Sigmoid colon (tissue), 7 donors: ENCODE data around the gene SNIP1. TPM values are rescaled to one million over a fixed set of nuclear protein-coding genes. Genes with fewer than 3 reads are reported as not detected.
A peak's percentile ranks its signal among the peaks of the same experiment; 100 is the strongest.

Experiments used
- DNase-seq: peaks from one replicate; pipeline ENCODE4 v3.0.0-alpha.2; 2019
- H3K27ac ChIP-seq, 4 donors: fragments of 200-600 bp; sonication (generic); one replicate each; pipeline ENCODE4 v1.5.1; 2016 to 2019; ENCODE audit warnings: mild to moderate bottlenecking in 1 of 4
- H3K27me3 ChIP-seq, 3 donors: fragments of 200-600 bp; sonication (generic); one replicate each; pipeline ENCODE4 v1.5.1; 2019; ENCODE audit warnings: mild to moderate bottlenecking in 1 of 3
- H3K36me3 ChIP-seq, 4 donors: fragments of 200-600 bp; sonication (generic); one replicate each; pipeline ENCODE4 v1.5.1; 2016 to 2019
- H3K4me1 ChIP-seq, 4 donors: fragments of 200-600 bp; sonication (generic); one replicate each; pipeline ENCODE4 v1.5.1; 2017 to 2019
- H3K4me3 ChIP-seq, 4 donors: fragments of 200-600 bp; sonication (generic); one replicate each; pipeline ENCODE4 v1.5.1; 2017 to 2019; ENCODE audit warnings: mild to moderate bottlenecking in 2 of 4, moderate library complexity in 1 of 4
- H3K9me3 ChIP-seq, 4 donors: fragments of 200-600 bp in 3 of 4; sonication (generic) in 3 of 4; one replicate each; pipeline versions ENCODE4 v1.5.1 to v1.6.1; 2013 to 2019
- EP300 ChIP-seq, 4 donors: sonication (generic); formaldehyde crosslinking; IDR thresholded peaks; one replicate each; pipeline ENCODE4 v1.6.1; 2017; ENCODE audit warnings: antibody characterized with exemption in 4 of 4
- POLR2A ChIP-seq, 2 donors: fragments of 450-650 bp; IDR thresholded peaks; one replicate each; pipeline ENCODE4 v1.6.1; 2016; ENCODE audit warnings: antibody characterized with exemption in 2 of 2, mild to moderate bottlenecking in 2 of 2, moderate library complexity in 2 of 2
- POLR2AphosphoS5 ChIP-seq, 4 donors: sonication (generic); formaldehyde crosslinking; IDR thresholded peaks; one replicate each; pipeline ENCODE4 v1.6.1; 2017; ENCODE audit warnings: antibody characterized with exemption in 4 of 4
- WGBS, 2 donors: extraction: QIAGEN DNeasy Blood & Tissue Kit; methylation state at CpG; one replicate each; pipeline ENCODE4 v1.1.7; 2013; 5-methylcytosine and 5-hydroxymethylcytosine counted together
- intact Hi-C: fragments of 100-400 bp; cut with DNase I; formaldehyde crosslinking; loops from one replicate; pipeline ENCODE4 v1.15.1; 2023
- polyA plus RNA-seq, 3 donors: library from polyadenylated mRNA; stranded (reverse); fragments of 200-250 nt; gene quantifications; one replicate each; pipeline ENCODE4 v1.2.3, GENCODE V29; 2013
- total RNA-seq, 4 donors: library from RNA; depleted of rRNA; stranded (reverse); fragments of >200 nt; gene quantifications; one replicate each; pipeline ENCODE4 v1.1.0, GENCODE V29; 2016
- TF ChIP-seq, protein P1 (sequence below), 4 experiments: fragments of 450-650 bp in 3 of 4; fragments of 200-600 bp in 1 of 4; IDR thresholded peaks; one replicate each; pipeline ENCODE4 v1.5.1; 2016 to 2019; ENCODE audit warnings: antibody characterized with exemption in 4 of 4, mild to moderate bottlenecking in 3 of 4, moderate library complexity in 2 of 4
- donor health status: healthy with polysubstance abuse.
- donor health status: Bipolar disorder and iron deficiency.
- donor health status: healthy.

The SNIP1 gene, protein sequence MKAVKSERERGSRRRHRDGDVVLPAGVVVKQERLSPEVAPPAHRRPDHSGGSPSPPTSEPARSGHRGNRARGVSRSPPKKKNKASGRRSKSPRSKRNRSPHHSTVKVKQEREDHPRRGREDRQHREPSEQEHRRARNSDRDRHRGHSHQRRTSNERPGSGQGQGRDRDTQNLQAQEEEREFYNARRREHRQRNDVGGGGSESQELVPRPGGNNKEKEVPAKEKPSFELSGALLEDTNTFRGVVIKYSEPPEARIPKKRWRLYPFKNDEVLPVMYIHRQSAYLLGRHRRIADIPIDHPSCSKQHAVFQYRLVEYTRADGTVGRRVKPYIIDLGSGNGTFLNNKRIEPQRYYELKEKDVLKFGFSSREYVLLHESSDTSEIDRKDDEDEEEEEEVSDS
- total RNA-seq (10 to 100 TPM in 3 of 4 donors, 1 to 10 TPM in 1; 7.2 to 20.4 (median 12.8) TPM), polyA plus RNA-seq (1 to 10 TPM; 3.6 to 6.4 (median 6.2) TPM)

DNA sequence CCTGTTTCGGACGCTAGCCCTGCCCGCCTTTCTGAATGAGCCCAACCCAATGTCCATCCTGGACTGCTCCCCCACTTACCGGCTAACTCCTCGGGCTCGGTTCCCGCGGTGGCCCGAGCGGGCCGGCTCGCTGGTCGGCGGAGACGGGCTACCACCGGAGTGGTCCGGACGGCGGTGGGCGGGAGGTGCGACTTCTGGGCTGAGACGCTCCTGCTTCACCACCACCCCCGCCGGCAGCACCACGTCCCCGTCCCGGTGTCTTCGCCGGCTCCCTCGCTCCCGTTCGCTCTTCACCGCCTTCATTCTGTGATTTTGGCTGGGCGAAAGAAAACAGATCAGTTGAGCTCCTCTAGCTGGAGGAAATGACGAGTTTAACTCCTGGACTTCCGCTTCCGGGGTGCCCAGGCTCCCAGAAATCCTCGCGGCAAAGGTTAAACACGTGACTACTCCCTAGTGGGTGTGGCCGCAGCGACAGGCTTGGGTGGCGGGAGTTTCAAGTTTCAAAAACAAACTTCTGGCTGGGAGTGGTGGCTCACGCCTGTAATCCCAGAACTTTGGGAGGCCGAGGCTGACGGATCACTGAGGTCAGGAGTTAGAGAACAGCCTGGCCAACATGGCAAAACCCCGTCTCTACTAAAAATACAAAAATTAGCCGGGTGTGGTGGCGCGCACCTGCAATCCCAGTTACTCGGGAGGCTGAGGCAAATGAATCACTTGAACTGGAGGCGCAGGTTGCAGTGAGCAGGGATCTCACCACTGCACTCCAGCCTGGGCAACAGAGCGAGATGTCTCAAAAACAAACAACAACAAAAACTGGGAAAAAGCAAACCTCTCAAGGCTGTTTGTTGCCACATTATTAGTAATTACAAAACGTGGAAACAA, at the start of gene SNIP1:
SNIP1 (minus strand) TSS at position 367 of the 882 bp plus-strand sequence; CDS start at position 303, 64 bp downstream.
- Histone ChIP-seq H3K36me3 (peaks cover 0 to 28% (median 3%) of the 10 kb centered on the region in 4 donors), H3K4me1 (peaks cover 0 to 57% (median 31%) of the 10 kb centered on the region in 4 donors), H3K9me3 (no peaks in the 10 kb centered on the region), H3K4me3 (peak within 1 kb of the TSS; percentile 85 to 96 (median 93)), H3K27ac (peak within 1 kb of the TSS; percentile 86 to 92 (median 90)), H3K27me3 (no peaks in the 10 kb centered on the region)
- WGBS, 2 donors = 12 to 14% methylated on average over 54 of the region's 54 CpGs
- intact Hi-C loops = loop anchor here (2.0 to 5.0 kb wide), 3 partner anchors 41 to 138 kb away; partner anchors contain the start of genes CDCA8, GNL2 and MEAF6
- DNase-seq = peak; percentile 97
- peak in 1 of 4 donors; percentile 42 for TF ChIP-seq EP300 (IDR thresholded peaks at IDR 0.05)
- peak; percentile 64 to 75 for TF ChIP-seq POLR2A (IDR thresholded peaks at IDR 0.05)
- peak; percentile 89 to 96 (median 94) for TF ChIP-seq POLR2AphosphoS5 (IDR thresholded peaks at IDR 0.05)
- TF ChIP-seq, protein P1, sequence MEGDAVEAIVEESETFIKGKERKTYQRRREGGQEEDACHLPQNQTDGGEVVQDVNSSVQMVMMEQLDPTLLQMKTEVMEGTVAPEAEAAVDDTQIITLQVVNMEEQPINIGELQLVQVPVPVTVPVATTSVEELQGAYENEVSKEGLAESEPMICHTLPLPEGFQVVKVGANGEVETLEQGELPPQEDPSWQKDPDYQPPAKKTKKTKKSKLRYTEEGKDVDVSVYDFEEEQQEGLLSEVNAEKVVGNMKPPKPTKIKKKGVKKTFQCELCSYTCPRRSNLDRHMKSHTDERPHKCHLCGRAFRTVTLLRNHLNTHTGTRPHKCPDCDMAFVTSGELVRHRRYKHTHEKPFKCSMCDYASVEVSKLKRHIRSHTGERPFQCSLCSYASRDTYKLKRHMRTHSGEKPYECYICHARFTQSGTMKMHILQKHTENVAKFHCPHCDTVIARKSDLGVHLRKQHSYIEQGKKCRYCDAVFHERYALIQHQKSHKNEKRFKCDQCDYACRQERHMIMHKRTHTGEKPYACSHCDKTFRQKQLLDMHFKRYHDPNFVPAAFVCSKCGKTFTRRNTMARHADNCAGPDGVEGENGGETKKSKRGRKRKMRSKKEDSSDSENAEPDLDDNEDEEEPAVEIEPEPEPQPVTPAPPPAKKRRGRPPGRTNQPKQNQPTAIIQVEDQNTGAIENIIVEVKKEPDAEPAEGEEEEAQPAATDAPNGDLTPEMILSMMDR (IDR thresholded peaks at IDR 0.05) = no peak

DNA sequence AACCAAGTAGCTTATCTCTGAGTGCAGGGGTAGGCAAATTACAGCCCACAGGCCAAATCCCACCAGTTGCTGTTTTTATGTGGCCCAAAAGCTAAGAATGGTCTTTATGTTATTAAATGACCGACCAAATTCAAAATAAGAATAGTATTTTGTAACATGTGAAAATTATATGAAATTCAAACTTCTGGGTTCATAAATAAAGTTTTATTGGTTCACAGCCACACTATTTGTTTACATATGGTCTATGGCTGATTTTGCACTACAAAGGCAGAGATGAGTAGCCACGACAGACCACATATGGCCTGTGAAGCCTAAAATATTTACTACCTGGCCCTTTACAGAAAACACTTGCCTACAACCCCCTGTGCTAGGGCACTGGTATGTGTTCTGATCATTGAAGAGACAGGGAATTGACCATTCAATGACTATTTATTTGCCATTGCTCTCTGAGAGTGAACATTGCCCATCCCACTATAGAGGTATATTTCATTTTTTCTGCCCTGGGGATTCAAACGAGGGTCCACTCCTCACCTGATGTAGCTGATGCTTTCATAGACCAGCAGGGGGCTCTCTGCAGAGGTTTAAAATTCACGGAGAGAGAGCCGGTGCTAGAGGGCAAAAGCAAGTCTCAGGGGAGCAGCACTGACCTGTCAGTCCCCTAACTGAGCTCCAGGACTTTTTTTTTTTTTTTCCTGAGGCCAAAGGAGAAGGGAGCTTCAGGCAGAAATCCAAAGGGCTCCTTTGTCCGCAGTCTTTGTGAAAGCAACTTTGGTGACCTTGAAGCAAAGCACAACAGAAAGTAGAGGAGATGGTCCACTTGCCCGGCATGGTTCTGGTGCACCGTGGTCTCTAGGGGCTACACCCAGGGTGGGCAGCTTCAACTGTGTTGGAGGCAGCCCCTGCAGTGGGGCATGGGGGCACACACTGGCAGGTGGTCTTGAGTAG, 48.9 kb upstream of the SNIP1 start:
- TF ChIP-seq POLR2A (IDR thresholded peaks at IDR 0.05) (no peak), POLR2AphosphoS5 (IDR thresholded peaks at IDR 0.05) (no peak), EP300 (IDR thresholded peaks at IDR 0.05) (no peak)
- TF ChIP-seq, protein P1 (IDR thresholded peaks at IDR 0.05) = peak in 3 of 4 experiments; percentile 19 to 66 (median 64)
- H3K27me3 ChIP-seq = no peaks in the 10 kb centered on the region
- DNase-seq = no peak
- H3K4me3 ChIP-seq = no peak overlapping the region
- intact Hi-C loops = loop anchor here (1.0 kb wide), 1 partner anchor 79 kb away; no protein-coding TSS in a partner anchor
- WGBS, 2 donors = 21 to 35% methylated on average over 8 of the region's 8 CpGs
- H3K4me1 ChIP-seq = peaks cover 0 to 29% (median 21%) of the 10 kb centered on the region in 4 donors
- no peaks in the 10 kb centered on the region for H3K36me3 ChIP-seq
- H3K27ac ChIP-seq = no peak overlapping the region
- H3K9me3 ChIP-seq = no peaks in the 10 kb centered on the region

DNA sequence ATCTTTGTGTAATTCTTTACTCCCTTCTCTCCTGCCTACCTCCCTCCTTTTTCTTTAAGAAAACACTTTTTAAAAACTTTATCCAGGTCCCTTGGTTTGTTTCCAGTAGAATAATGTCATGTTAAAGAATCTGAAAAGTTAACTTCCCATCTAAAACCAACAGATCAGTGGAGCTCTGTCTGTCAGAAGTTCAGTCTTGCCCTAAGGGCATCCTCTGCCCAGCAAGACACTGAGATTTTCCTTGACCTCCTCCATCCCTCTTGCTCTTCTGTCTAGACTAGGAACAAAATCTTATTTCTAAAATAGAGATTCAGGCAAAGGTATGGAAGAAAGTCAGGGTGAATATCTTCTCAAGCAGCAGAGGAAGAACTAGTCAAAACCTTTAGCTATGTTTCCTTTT, 47.3 kb upstream of the SNIP1 start:
- Histone ChIP-seq H3K27ac (no peak overlapping the region), H3K36me3 (no peaks in the 10 kb centered on the region), H3K27me3 (no peaks in the 10 kb centered on the region), H3K9me3 (no peaks in the 10 kb centered on the region), H3K4me3 (no peak overlapping the region), H3K4me1 (peaks cover 0 to 16% (median 15%) of the 10 kb centered on the region in 4 donors)
- TF ChIP-seq EP300 (IDR thresholded peaks at IDR 0.05) (no peak), POLR2A (IDR thresholded peaks at IDR 0.05) (no peak), POLR2AphosphoS5 (IDR thresholded peaks at IDR 0.05) (no peak)
- TF ChIP-seq, protein P1 (IDR thresholded peaks at IDR 0.05) = no peak
- intact Hi-C loops = no loop called here
- DNase-seq = no peak

DNA sequence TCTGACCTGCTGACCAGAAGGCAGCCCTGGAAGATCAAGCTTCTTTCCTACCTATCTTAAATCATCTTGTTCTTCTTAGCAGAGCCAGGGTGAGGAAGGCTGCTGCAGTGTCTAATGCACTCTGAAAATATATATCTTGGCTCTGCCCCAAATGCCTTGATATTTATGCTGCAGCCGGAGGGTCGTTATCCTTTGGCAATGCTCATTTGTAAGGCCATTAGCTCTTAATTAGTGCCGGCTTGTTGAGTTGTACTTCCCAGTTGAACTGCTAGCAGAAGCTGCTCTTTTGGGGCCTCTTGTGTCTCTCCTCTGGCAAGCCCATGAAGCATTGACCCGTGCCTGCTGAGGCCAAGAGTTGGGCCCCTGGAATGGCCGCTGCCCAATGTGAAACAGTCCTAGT, 45.8 kb upstream of the SNIP1 start:
- 53 to 70% methylated on average over 5 of the region's 5 CpGs for WGBS, 2 donors
- H3K4me3 ChIP-seq = no peak overlapping the region
- no peaks in the 10 kb centered on the region for H3K27me3 ChIP-seq
- intact Hi-C loops = loop anchor here (5.0 kb wide), 1 partner anchor 92 kb away; the partner anchor contains the start of gene CDCA8
- DNase-seq = no peak
- H3K9me3 ChIP-seq = no peaks in the 10 kb centered on the region
- H3K4me1 ChIP-seq = peaks cover 0 to 11% (median 5%) of the 10 kb centered on the region in 4 donors
- no peaks in the 10 kb centered on the region for H3K36me3 ChIP-seq
- H3K27ac ChIP-seq = no peak overlapping the region
- TF ChIP-seq EP300 (IDR thresholded peaks at IDR 0.05) (no peak), POLR2AphosphoS5 (IDR thresholded peaks at IDR 0.05) (no peak), POLR2A (IDR thresholded peaks at IDR 0.05) (no peak)
- TF ChIP-seq, protein P1 (IDR thresholded peaks at IDR 0.05) = no peak
